SU-DHL-6 (cell line): ENCODE results near the gene ASAP2.
"Not testable (repeated sequence)": the region's sequence is repeated elsewhere in the genome, so short reads cannot be mapped to it uniquely, and the experiment has no call there.

Source experiments
- H2AFZ ChIP-seq: fragments of 200-600 bp; sonication (generic); 2 replicates; pipeline ENCODE4 v1.6.1; 2014; ENCODE audit warnings: low read depth, mild to moderate bottlenecking, moderate library complexity, mixed read lengths, antibody characterized with exemption, low read length; ENCODE audit not compliant: severe bottlenecking
- H3F3A ChIP-seq: fragments of 200-600 bp; shearing (Covaris generic); 2 replicates; pipeline ENCODE4 v1.6.0; 2016; ENCODE audit warnings: antibody characterized with exemption, mild to moderate bottlenecking; ENCODE audit not compliant: insufficient read depth
- H3K27ac ChIP-seq: fragments of 200-600 bp; sonication (generic); 2 replicates; pipeline ENCODE4 v1.5.1; 2016; ENCODE audit warnings: low read depth, mild to moderate bottlenecking, low read length, moderate library complexity, mixed read lengths
- H3K27me3 ChIP-seq: fragments of 200-600 bp; sonication (generic), shearing (Covaris generic); 2 replicates; pipeline ENCODE4 v1.6.0; 2014; ENCODE audit warnings: mild to moderate bottlenecking, low read length
- H3K36me3 ChIP-seq: fragments of 200-600 bp; sonication (generic); 2 replicates; pipeline ENCODE4 v1.6.1; 2014; ENCODE audit warnings: mild to moderate bottlenecking, low read length, mixed read lengths
- H3K4me2 ChIP-seq: fragments of 300-600, 200-600 bp; shearing (Covaris generic), sonication (generic); 2 replicates; pipeline ENCODE4 v1.6.0; 2014; ENCODE audit warnings: low read length, low read depth, mild to moderate bottlenecking; ENCODE audit not compliant: poor library complexity, severe bottlenecking
- H3K4me3 ChIP-seq: fragments of 200-600 bp; sonication (generic); 2 replicates; pipeline ENCODE4 v1.5.1; 2014; ENCODE audit warnings: antibody characterized with exemption, low read length, mild to moderate bottlenecking, mixed read lengths; ENCODE audit not compliant: insufficient read depth, poor library complexity, severe bottlenecking
- H3K79me2 ChIP-seq: fragments of 200-600 bp; sonication (generic); 2 replicates; pipeline ENCODE4 v1.6.1; 2014; ENCODE audit warnings: mild to moderate bottlenecking, low read length, moderate library complexity; ENCODE audit not compliant: insufficient read depth
- H3K9ac ChIP-seq: fragments of 200-600 bp; sonication (generic); 2 replicates; pipeline ENCODE4 v1.7.0; 2014; ENCODE audit warnings: mild to moderate bottlenecking, low read length
- H3K9me2 ChIP-seq: fragments of 200-600 bp; sonication (generic); replicated peaks from 2 replicates; pipeline ENCODE4 v1.6.1; 2014; ENCODE audit warnings: low read length; ENCODE audit not compliant: insufficient read depth
- H3K9me3 ChIP-seq: fragments of 200-600 bp; sonication (generic); 2 replicates; pipeline ENCODE4 v1.6.1; 2014; ENCODE audit warnings: low read length, mixed read lengths; ENCODE audit not compliant: insufficient read depth
- H4K20me1 ChIP-seq: fragments of 200-600 bp; sonication (generic); 2 replicates; pipeline ENCODE4 v1.6.1; 2014; ENCODE audit warnings: low read depth, mild to moderate bottlenecking, antibody characterized with exemption, low read length, moderate library complexity, mixed read lengths
- EZH2phosphoT487 ChIP-seq: fragments of 200-600 bp; sonication (generic), shearing (Covaris generic); conservative IDR thresholded peaks from 2 replicates; pipeline ENCODE4 v1.6.1; 2018; ENCODE audit warnings: mild to moderate bottlenecking, antibody characterized with exemption, low read length, moderate library complexity, mixed read lengths
- TF ChIP-seq, protein P1 (sequence below): fragments of 200-600 bp; sonication (generic); IDR thresholded peaks from one replicate; pipeline ENCODE4 v1.5.1; 2017; ENCODE audit warnings: antibody characterized with exemption, mild to moderate bottlenecking, low read length, moderate library complexity; ENCODE audit not compliant: insufficient read depth, poor library complexity, severe bottlenecking

Gene ASAP2

GRCh38 chr2:9213477-9214051 is 7.0 kb downstream of the ASAP2 start:
- no peaks in the 10 kb centered on the region for H3K79me2 ChIP-seq

DNA sequence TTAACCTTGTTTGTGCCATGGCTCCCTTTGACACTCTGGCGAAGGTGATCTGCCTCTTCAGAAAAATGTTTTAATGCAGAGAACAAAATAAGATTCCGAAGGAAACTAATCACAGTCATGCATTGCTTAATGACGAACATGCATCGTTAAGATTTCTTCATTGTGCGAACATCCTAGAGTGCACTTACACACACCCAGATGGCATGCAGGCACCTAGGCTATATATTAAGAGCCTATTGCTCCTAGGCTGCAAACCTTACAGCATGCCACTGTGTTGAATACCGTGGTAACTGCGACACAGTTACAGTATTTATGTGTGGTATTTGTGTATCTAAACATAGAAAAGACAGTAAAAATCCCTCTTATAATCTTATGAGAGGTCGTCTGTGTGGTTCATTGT is 8.3 kb downstream of the ASAP2 start:
- Histone ChIP-seq H3K4me2 (no peak overlapping the region), H2AFZ (no peak overlapping the region), H3K27ac (no peak overlapping the region), H3K79me2 (no peaks in the 10 kb centered on the region), H3K36me3 (no peaks in the 10 kb centered on the region), H4K20me1 (no peaks in the 10 kb centered on the region), H3K9me2 (no peaks in the 10 kb centered on the region), H3K9ac (no peak overlapping the region), H3K4me3 (no peak overlapping the region), H3F3A (no peaks in the 10 kb centered on the region), H3K9me3 (no peaks in the 10 kb centered on the region), H3K27me3 (no peaks in the 10 kb centered on the region)
- no peak for TF ChIP-seq EZH2phosphoT487
- TF ChIP-seq, protein P1, sequence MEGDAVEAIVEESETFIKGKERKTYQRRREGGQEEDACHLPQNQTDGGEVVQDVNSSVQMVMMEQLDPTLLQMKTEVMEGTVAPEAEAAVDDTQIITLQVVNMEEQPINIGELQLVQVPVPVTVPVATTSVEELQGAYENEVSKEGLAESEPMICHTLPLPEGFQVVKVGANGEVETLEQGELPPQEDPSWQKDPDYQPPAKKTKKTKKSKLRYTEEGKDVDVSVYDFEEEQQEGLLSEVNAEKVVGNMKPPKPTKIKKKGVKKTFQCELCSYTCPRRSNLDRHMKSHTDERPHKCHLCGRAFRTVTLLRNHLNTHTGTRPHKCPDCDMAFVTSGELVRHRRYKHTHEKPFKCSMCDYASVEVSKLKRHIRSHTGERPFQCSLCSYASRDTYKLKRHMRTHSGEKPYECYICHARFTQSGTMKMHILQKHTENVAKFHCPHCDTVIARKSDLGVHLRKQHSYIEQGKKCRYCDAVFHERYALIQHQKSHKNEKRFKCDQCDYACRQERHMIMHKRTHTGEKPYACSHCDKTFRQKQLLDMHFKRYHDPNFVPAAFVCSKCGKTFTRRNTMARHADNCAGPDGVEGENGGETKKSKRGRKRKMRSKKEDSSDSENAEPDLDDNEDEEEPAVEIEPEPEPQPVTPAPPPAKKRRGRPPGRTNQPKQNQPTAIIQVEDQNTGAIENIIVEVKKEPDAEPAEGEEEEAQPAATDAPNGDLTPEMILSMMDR, result no peak

More at GRCh38 chr2:9213477-9214051, 7.0 kb downstream of the ASAP2 start:
- Histone ChIP-seq H3K9me3 (no peaks in the 10 kb centered on the region), H3K36me3 (no peaks in the 10 kb centered on the region), H3K4me2 (no peak overlapping the region), H3K27me3 (no peaks in the 10 kb centered on the region), H2AFZ (no peak overlapping the region), H3K9ac (no peak overlapping the region), H3K9me2 (no peaks in the 10 kb centered on the region), H3K4me3 (no peak overlapping the region), H3K27ac (no peak overlapping the region), H3F3A (no peaks in the 10 kb centered on the region), H4K20me1 (no peaks in the 10 kb centered on the region)
- TF ChIP-seq EZH2phosphoT487, result no peak
- TF ChIP-seq, protein P1, result no peak

- H3K27me3 ChIP-seq, result no peaks in the 10 kb centered on the region
- no peaks in the 10 kb centered on the region for H3K79me2 ChIP-seq
- no peak overlapping the region for H3K27ac ChIP-seq
- no peak overlapping the region for H3K4me3 ChIP-seq
- no peaks in the 10 kb centered on the region for H4K20me1 ChIP-seq
- no peak overlapping the region for H3K4me2 ChIP-seq
- no peak overlapping the region for H2AFZ ChIP-seq
- TF ChIP-seq EZH2phosphoT487, result no peak
- TF ChIP-seq, protein P1, result no peak
- H3K9me3 ChIP-seq, result no peaks in the 10 kb centered on the region
- no peak overlapping the region for H3K9ac ChIP-seq
- H3K36me3 ChIP-seq, result no peaks in the 10 kb centered on the region
- H3K9me2 ChIP-seq, result no peaks in the 10 kb centered on the region
- no peaks in the 10 kb centered on the region for H3F3A ChIP-seq
These were observed 9.1 kb downstream of the ASAP2 start for GRCh38 chr2:9215680-9216079.

DNA sequence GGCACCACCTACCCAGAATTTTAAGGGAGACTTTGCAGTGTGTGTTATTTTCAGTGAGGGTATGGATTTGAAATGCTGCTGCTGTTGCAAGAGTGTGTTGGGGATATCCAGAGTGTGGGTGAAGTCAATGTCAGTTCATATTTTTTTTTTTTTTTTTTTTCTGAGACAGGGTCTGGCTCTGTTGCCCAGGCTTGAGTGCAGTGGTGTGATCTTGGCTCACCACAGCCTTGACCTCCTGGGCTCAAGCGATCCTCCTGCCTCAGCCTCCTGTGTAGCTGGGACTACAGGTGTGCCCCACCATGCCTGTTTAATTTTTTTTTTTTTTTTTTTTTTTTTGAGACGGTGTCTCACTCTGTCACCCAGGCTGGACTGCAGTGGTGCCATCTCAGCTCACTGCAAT is 9.5 kb downstream of the ASAP2 start:
- not testable (repeated sequence) for H3K9me3 ChIP-seq, H3K27ac ChIP-seq, H3K9ac ChIP-seq, H3K36me3 ChIP-seq, H3K9me2 ChIP-seq, H3K27me3 ChIP-seq, H3K4me2 ChIP-seq, H3K4me3 ChIP-seq, H2AFZ ChIP-seq, H4K20me1 ChIP-seq, H3F3A ChIP-seq, H3K79me2 ChIP-seq
